Esophagus muscularis mucosa (tissue), 3 donors: Measurements from ENCODE around the gene CENPC.

ENCODE experiments used
- EP300 ChIP-seq: sonication (generic); formaldehyde crosslinking; IDR thresholded peaks from one replicate; pipeline ENCODE4 v1.6.1; 2017; ENCODE audit warnings: antibody characterized with exemption
- TF ChIP-seq, protein P1 (sequence below), 3 experiments: fragments of 200-600 bp in 2 of 3; fragments of 450-650 bp in 1 of 3; sonication (generic) in 2 of 3; IDR thresholded peaks; one replicate each; pipeline ENCODE4 v1.5.1; 2017 to 2019; ENCODE audit warnings: antibody characterized with exemption in 3 of 3, mild to moderate bottlenecking in 2 of 3, moderate library complexity in 1 of 3

DNA sequence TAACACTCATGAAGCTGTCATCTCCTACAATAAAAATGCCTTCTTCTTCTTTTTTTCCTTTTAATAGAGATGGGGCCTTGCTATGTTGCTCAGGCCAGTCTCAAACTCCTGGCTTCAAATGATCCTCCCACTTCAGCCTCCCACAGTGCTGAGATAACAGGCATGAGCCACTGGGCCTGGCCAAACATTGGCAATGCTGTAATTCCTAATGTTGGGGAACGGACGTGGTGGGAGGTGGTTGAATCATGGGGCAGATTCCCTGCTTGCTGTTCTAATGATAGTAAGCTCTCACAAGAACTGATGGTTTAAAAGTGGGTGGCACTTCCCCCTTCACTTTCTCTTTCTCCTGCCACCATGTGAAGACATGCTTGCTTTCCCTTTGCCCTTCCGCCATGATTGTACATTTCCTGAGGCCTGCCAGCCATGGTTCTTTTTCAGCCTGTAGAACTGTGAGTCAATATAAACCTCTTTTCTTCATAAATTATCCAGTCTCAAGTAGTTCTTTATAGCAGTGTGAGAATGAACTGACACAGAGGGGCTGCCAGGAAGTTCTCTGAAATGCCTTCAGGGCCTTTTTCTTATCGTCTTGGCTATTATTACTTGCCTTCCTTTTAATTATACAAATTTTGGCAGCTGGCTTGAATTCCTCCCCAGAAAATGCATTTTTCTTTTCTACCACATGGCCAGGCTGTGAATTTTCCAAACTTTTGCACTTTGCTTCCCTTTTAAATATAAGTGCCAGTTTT, 93.0 kb downstream of the CENPC start:
- TF ChIP-seq, protein P1, sequence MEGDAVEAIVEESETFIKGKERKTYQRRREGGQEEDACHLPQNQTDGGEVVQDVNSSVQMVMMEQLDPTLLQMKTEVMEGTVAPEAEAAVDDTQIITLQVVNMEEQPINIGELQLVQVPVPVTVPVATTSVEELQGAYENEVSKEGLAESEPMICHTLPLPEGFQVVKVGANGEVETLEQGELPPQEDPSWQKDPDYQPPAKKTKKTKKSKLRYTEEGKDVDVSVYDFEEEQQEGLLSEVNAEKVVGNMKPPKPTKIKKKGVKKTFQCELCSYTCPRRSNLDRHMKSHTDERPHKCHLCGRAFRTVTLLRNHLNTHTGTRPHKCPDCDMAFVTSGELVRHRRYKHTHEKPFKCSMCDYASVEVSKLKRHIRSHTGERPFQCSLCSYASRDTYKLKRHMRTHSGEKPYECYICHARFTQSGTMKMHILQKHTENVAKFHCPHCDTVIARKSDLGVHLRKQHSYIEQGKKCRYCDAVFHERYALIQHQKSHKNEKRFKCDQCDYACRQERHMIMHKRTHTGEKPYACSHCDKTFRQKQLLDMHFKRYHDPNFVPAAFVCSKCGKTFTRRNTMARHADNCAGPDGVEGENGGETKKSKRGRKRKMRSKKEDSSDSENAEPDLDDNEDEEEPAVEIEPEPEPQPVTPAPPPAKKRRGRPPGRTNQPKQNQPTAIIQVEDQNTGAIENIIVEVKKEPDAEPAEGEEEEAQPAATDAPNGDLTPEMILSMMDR (IDR thresholded peaks at IDR 0.05), result no peak
- TF ChIP-seq EP300, result no peak
